PC-3 (cell line): ENCODE measurements around the gene PTGS1. TPM values are rescaled to one million over a fixed set of nuclear protein-coding genes. Genes with fewer than 3 reads are reported as not detected.

Source experiments
- ATAC-seq: fragments of 200-7000 bp; cut with Tn5 transposase; 2 replicates; pipeline ENCODE4 v1.9.1; 2020; ENCODE audit warnings: mild to moderate bottlenecking, moderate library complexity
- BruUV-seq: library from RNA; stranded (reverse); fragments of 400-500 nt; replicated peaks from 2 replicates; lab custom pipeline; 2021; lab: Mats Ljungman, UMichigan
- CTCF ChIA-PET: fragments of 300-600 bp; sonication (Branson Sonifier 250); formaldehyde crosslinking; loops from one replicate; lab custom pipeline; 2022; ENCODE audit warnings: antibody characterized with exemption; lab: Charles Lee
- POLR2A ChIA-PET: fragments of 300-600 bp; sonication (Branson Sonifier 250); formaldehyde crosslinking; loops from one replicate; lab custom pipeline; 2022; ENCODE audit warnings: antibody characterized with exemption; ENCODE audit not compliant: unreplicated experiment; lab: Charles Lee
- DNase-seq: peaks from one replicate; pipeline ENCODE4 v3.0.0-alpha.2; 2015
- H2AFZ ChIP-seq: fragments of 300-600 bp; sonication (generic); 2 replicates; pipeline ENCODE4 v1.6.0; 2016; ENCODE audit warnings: antibody characterized with exemption, low read length
- H3F3A ChIP-seq: fragments of 300-600 bp; sonication (generic); one replicate; pipeline ENCODE4 v1.6.0; 2017; ENCODE audit warnings: antibody characterized with exemption, low read length, control low read depth, mild to moderate bottlenecking; ENCODE audit not compliant: unreplicated experiment
- H3K27ac ChIP-seq: fragments of 300-600 bp; sonication (generic); 2 replicates; pipeline ENCODE4 v1.5.1; 2016; ENCODE audit warnings: mild to moderate bottlenecking, low read length
- H3K27me3 ChIP-seq: fragments of 300-600 bp; sonication (generic); 2 replicates; pipeline ENCODE4 v1.6.1; 2016; ENCODE audit warnings: low read length, mixed read lengths
- H3K36me3 ChIP-seq: fragments of 300-600 bp; sonication (generic); 2 replicates; pipeline ENCODE4 v1.6.1; 2016; ENCODE audit warnings: low read depth, mixed run types, low read length, mixed read lengths
- H3K4me1 ChIP-seq: fragments of 300-600 bp; sonication (generic); 2 replicates; pipeline ENCODE4 v1.5.1; 2016; ENCODE audit warnings: low read length; ENCODE audit not compliant: insufficient read depth
- H3K4me2 ChIP-seq: fragments of 300-600 bp; sonication (generic); 2 replicates; pipeline ENCODE4 v1.6.0; 2016; ENCODE audit warnings: low read length
- H3K4me3 ChIP-seq: fragments of 300-600 bp; sonication (generic); 2 replicates; pipeline ENCODE4 v1.5.1; 2016; ENCODE audit warnings: mild to moderate bottlenecking, low read length, mixed read lengths
- H3K79me2 ChIP-seq: fragments of 300-600 bp; sonication (generic); 2 replicates; pipeline ENCODE4 v1.6.1; 2017; ENCODE audit warnings: low read length, mixed read lengths
- H3K9ac ChIP-seq: fragments of 300-600 bp; sonication (generic); 2 replicates; pipeline ENCODE4 v1.6.0; 2016; ENCODE audit warnings: mild to moderate bottlenecking, low read length
- H3K9me2 ChIP-seq: fragments of 300-600 bp; sonication (generic); replicated peaks from 2 replicates; pipeline ENCODE4 v1.6.1; 2016; ENCODE audit warnings: mixed run types, low read length, mixed read lengths
- H3K9me3 ChIP-seq: fragments of 300-600 bp; sonication (generic); 2 replicates; pipeline ENCODE4 v1.6.1; 2016; ENCODE audit warnings: low read length, mixed read lengths
- H4K20me1 ChIP-seq: fragments of 300-600 bp; sonication (generic); 2 replicates; pipeline ENCODE4 v1.6.1; 2016; ENCODE audit warnings: low read length, mixed read lengths
- EZH2 ChIP-seq: fragments of 300-600 bp; sonication (generic); IDR thresholded peaks from one replicate; pipeline ENCODE4 v1.6.1; 2017; ENCODE audit warnings: antibody characterized with exemption, mild to moderate bottlenecking, low read length; ENCODE audit not compliant: unreplicated experiment
- EZH2phosphoT487 ChIP-seq: fragments of 300-600 bp; sonication (generic); IDR thresholded peaks from 2 replicates; pipeline ENCODE4 v1.6.1; 2018; ENCODE audit warnings: mild to moderate bottlenecking, antibody characterized with exemption, low read length, borderline replicate concordance
- intact Hi-C: fragments of 100-400 bp; cut with micrococcal nuclease; formaldehyde crosslinking; loops from 2 replicates; pipeline ENCODE4 v1.9.0; 2023
- total RNA-seq: library from RNA; depleted of rRNA; stranded (reverse); fragments of >200 nt; gene quantifications from 2 replicates; pipeline ENCODE4 v1.2.3, GENCODE V29; 2014
- TF ChIP-seq, protein P1 (sequence below): fragments of 300-600 bp; sonication (generic); conservative IDR thresholded peaks from 2 replicates; pipeline ENCODE4 v1.5.1; 2017; ENCODE audit warnings: antibody characterized with exemption, low read depth, mild to moderate bottlenecking, low read length

The PTGS1 gene
- total RNA-seq, 1 experiment from 2014 or later, result 0.44 TPM

DNA sequence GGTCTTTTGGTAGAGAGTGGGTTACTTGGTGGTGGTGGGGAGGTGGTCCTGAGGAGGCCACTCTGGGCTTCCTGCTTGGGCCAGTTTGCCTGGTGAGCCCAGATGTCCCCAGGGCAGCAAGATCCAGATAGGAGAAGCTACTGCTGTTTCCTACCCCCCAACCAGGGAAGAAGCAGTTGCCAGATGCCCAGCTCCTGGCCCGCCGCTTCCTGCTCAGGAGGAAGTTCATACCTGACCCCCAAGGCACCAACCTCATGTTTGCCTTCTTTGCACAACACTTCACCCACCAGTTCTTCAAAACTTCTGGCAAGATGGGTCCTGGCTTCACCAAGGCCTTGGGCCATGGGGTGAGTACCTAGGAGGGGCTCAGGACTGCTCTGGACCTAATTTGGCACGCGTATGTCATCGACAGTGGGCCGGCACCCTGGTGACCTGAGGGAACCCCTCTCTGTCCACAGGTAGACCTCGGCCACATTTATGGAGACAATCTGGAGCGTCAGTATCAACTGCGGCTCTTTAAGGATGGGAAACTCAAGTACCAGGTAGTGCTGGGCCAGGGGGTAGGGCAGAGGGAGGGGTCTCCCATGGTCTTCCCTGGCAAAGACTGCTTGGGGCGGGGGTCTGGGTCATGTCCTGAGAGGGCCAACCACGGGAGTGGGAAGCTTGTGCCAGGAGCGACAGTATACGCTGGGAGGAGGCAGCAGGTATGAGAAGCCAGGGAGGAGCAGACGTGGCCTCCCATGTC is 10.6 kb downstream of the PTGS1 start:
- ChIA-PET POLR2A (no interaction called here), CTCF (no interaction called here)
- Histone ChIP-seq H3K4me2 (no peak overlapping the region), H3K9me2 (no peaks in the 10 kb centered on the region), H3K27me3 (no peaks in the 10 kb centered on the region), H3K4me1 (peaks cover 5% of the 10 kb centered on the region), H3K79me2 (no peaks in the 10 kb centered on the region), H3F3A (no peaks in the 10 kb centered on the region), H3K27ac (no peak overlapping the region), H3K4me3 (no peak overlapping the region), H3K9me3 (no peaks in the 10 kb centered on the region), H3K36me3 (no peaks in the 10 kb centered on the region), H3K9ac (no peak overlapping the region), H2AFZ (no peak overlapping the region), H4K20me1 (no peaks in the 10 kb centered on the region)
- intact Hi-C loops, result no loop called here
- ATAC-seq, result no peak
- BruUV-seq, result no TSS peak
- DNase-seq, result no peak
- TF ChIP-seq EZH2, result no peak
- no peak for TF ChIP-seq EZH2phosphoT487
- TF ChIP-seq, protein P1, sequence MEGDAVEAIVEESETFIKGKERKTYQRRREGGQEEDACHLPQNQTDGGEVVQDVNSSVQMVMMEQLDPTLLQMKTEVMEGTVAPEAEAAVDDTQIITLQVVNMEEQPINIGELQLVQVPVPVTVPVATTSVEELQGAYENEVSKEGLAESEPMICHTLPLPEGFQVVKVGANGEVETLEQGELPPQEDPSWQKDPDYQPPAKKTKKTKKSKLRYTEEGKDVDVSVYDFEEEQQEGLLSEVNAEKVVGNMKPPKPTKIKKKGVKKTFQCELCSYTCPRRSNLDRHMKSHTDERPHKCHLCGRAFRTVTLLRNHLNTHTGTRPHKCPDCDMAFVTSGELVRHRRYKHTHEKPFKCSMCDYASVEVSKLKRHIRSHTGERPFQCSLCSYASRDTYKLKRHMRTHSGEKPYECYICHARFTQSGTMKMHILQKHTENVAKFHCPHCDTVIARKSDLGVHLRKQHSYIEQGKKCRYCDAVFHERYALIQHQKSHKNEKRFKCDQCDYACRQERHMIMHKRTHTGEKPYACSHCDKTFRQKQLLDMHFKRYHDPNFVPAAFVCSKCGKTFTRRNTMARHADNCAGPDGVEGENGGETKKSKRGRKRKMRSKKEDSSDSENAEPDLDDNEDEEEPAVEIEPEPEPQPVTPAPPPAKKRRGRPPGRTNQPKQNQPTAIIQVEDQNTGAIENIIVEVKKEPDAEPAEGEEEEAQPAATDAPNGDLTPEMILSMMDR, result no peak

DNA sequence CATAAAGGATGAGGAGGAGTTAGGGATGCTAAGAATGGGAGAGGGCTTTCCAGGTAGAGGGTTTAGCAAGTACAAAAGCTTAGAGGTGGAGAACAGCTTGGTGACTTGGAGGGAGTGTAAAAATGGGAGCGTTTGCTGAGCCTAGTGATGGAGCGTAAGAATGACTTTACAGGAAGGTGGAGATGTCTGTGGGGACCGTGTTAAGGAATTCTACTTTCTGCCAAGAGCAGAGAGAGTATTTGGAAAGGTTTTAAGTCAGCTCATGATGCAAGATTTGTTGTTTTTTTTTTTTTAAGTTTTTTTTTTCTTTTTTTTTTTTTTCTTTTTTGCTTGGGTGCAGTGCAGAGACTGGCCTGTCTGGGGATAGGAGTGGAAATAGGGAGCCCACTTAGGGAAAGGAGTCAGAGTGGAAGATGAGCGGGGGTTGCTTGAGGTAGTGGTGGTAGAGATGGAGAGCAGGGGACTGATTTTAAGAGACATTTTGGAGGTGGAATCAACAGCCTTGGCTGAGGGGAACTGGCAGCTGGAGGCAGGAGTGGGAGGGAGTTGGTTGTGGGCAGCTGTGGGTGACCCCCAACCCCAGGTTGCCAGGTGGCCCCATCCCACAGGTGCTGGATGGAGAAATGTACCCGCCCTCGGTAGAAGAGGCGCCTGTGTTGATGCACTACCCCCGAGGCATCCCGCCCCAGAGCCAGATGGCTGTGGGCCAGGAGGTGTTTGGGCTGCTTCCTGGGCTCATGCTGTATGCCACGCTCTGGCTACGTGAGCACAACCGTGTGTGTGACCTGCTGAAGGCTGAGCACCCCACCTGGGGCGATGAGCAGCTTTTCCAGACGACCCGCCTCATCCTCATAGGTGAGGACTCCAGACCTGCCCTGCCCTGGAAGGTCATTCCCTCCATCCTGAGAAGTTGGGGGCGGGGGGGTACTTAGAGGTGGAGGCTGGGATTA is 12.4 kb downstream of the PTGS1 start:
- Histone ChIP-seq H3K9ac (no peak overlapping the region), H2AFZ (no peak overlapping the region)

More for the DNA sequence above, 12.4 kb downstream of the PTGS1 start:
- DNase-seq (no peak), ATAC-seq (no peak)
- Histone ChIP-seq H3K9me2 (no peaks in the 10 kb centered on the region), H3K27ac (no peak overlapping the region), H3K4me3 (no peak overlapping the region), H3K4me2 (no peak overlapping the region), H3K9me3 (no peaks in the 10 kb centered on the region), H3K36me3 (no peaks in the 10 kb centered on the region), H3K4me1 (peaks cover 5% of the 10 kb centered on the region), H3F3A (no peaks in the 10 kb centered on the region), H3K79me2 (no peaks in the 10 kb centered on the region), H3K27me3 (no peaks in the 10 kb centered on the region), H4K20me1 (no peaks in the 10 kb centered on the region)
- CTCF ChIA-PET, result no interaction called here
- intact Hi-C loops, result no loop called here
- BruUV-seq, result no TSS peak
- TF ChIP-seq EZH2phosphoT487 (no peak), EZH2 (no peak)
- TF ChIP-seq, protein P1, result no peak
- POLR2A ChIA-PET, result no interaction called here
